MM.1S (cell line): ENCODE data around the gene NYAP2.

Experiments
- CTCF ChIP-seq: fragments of 300-600 bp; sonication (generic); IDR thresholded peaks from 2 replicates; pipeline ENCODE4 v1.5.1; 2016; ENCODE audit warnings: antibody characterized with exemption, low read length, mixed read lengths
- EZH2 ChIP-seq: fragments of 300-600 bp; sonication (generic); optimal IDR thresholded peaks from 2 replicates; pipeline ENCODE3; 2017; ENCODE audit warnings: low read depth, mild to moderate bottlenecking, antibody characterized with exemption, low read length, mixed read lengths

DNA sequence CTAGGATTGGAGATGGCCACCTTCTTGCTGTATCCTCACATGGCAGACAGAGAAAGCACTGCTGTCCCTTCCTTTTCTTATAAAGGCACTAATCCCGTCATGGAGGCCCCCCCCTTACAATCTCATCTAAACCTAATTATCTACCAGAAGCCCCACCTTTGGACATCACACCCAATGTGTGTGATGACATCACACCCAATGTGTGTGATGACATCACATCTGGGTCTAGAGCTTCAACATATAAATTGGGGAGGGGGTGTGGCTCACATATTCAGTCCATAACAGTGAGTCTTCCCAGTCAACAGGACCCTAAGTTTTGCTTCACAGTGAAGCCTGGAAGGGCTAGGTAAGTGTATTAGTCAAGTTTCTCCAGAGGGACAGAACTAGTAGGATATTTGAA, 213.1 kb downstream of the NYAP2 start:
- TF ChIP-seq CTCF (no peak), EZH2 (no peak)
